Sciatic nerve (tissue), 2 donors: ENCODE results near the gene TRIM13. TPM values are rescaled to one million over a fixed set of nuclear protein-coding genes. Genes with fewer than 3 reads are reported as not detected.
A peak's percentile ranks its signal among the peaks of the same experiment; 100 is the strongest.

ENCODE experiments used
- ATAC-seq: fragments of 200-7000 bp; cut with Tn5 transposase; one replicate; pipeline ENCODE4 v1.9.1; 2020; ENCODE audit warnings: mild to moderate bottlenecking, moderate library complexity
- DNase-seq: peaks from one replicate; pipeline ENCODE4 v3.0.0-alpha.2; 2020; ENCODE audit warnings: low spot score
- intact Hi-C: fragments of 100-400 bp; cut with DNase I; formaldehyde crosslinking; loops from one replicate; pipeline ENCODE4 v1.14.2; 2022
- total RNA-seq: library from RNA; stranded (reverse); fragmentation: NEBNext Ultra II Directional; extraction: Animal tissue kit (Norgen Biotek cat#: 25700); gene quantifications from one replicate; pipeline ENCODE4 v1.2.1, GENCODE V29; 2021
- donor health status: DM: no; HTN: no; CAD: no.
- donor health status: DM: no; HTN: no; CAD: no.

TRIM13 gene
- total RNA-seq, 1 donor from 2014 or later: 25.1 TPM

- DNase-seq: no peak
- intact Hi-C loops: no loop called here
- ATAC-seq: no peak
These were observed 3.2 kb upstream of the TRIM13 start for GRCh38 chr13:49993666-49994065.

GRCh38 chr13:49995625-49996101 is 1.2 kb upstream of the TRIM13 start:
- ATAC-seq: no peak
- intact Hi-C loops: no loop called here
- DNase-seq: no peak

GRCh38 chr13:49996161-49996915 is 504 bp upstream of the TRIM13 start:
- intact Hi-C loops: no loop called here
- DNase-seq (peak; percentile 96), ATAC-seq (peak; percentile 89)

GRCh38 chr13:49997955-49998354 is 1.1 kb downstream of the TRIM13 start:
- intact Hi-C loops: no loop called here
- ATAC-seq: no peak
- DNase-seq: no peak

GRCh38 chr13:49998714-49999624 is 2.1 kb downstream of the TRIM13 start:
- intact Hi-C loops: no loop called here
- no peak for DNase-seq
- ATAC-seq: no peak

- intact Hi-C loops: no loop called here
- no peak for ATAC-seq
- no peak for DNase-seq
These were observed 4.4 kb downstream of the TRIM13 start for GRCh38 chr13:50001287-50001686.

- no peak for DNase-seq
- ATAC-seq: no peak
- intact Hi-C loops: no loop called here
These were observed 9.7 kb downstream of the TRIM13 start for GRCh38 chr13:50006426-50007135.

- no peak for DNase-seq
- intact Hi-C loops: no loop called here
- no peak for ATAC-seq
These were observed 14.6 kb downstream of the TRIM13 start for GRCh38 chr13:50011461-50011860.

- intact Hi-C loops: no loop called here
- ATAC-seq (no peak), DNase-seq (no peak)
These were observed 15.7 kb downstream of the TRIM13 start for GRCh38 chr13:50012396-50013169.

GRCh38 chr13:50014386-50014785 is 17.5 kb downstream of the TRIM13 start:
- intact Hi-C loops: no loop called here
- ATAC-seq (no peak), DNase-seq (no peak)

GRCh38 chr13:50015258-50015657 is 18.4 kb downstream of the TRIM13 start, which contains the start of gene KCNRG:
Gene KCNRG, plus strand, starts transcription at chr13:50015444. Its CDS starts 50 bp downstream, at chr13:50015494.
- no peak for ATAC-seq
- DNase-seq: no peak
- intact Hi-C loops: no loop called here

GRCh38 chr13:50015750-50016149 is 18.9 kb downstream of the TRIM13 start:
- intact Hi-C loops: no loop called here
- ATAC-seq (no peak), DNase-seq (no peak)

GRCh38 chr13:50016444-50016843 is 19.6 kb downstream of the TRIM13 start:
- ATAC-seq: peak; percentile 55
- intact Hi-C loops: no loop called here

GRCh38 chr13:50017819-50018218 is 21.0 kb downstream of the TRIM13 start:
- ATAC-seq (no peak), DNase-seq (no peak)
- intact Hi-C loops: no loop called here

More at GRCh38 chr13:50016444-50016843, 19.6 kb downstream of the TRIM13 start:
- no peak for DNase-seq

- intact Hi-C loops: no loop called here
- ATAC-seq (no peak), DNase-seq (no peak)
These were observed 28.6 kb downstream of the TRIM13 start for GRCh38 chr13:50025436-50025835.

- ATAC-seq: no peak
- intact Hi-C loops: no loop called here
These were observed 30.1 kb downstream of the TRIM13 start for GRCh38 chr13:50026788-50027473.

GRCh38 chr13:50030315-50030714 is 33.5 kb downstream of the TRIM13 start:
- DNase-seq (no peak), ATAC-seq (no peak)
- intact Hi-C loops: no loop called here

More at GRCh38 chr13:50026788-50027473, 30.1 kb downstream of the TRIM13 start:
- no peak for DNase-seq

- intact Hi-C loops: no loop called here
- DNase-seq (no peak), ATAC-seq (peak; percentile 48)
These were observed 36.9 kb downstream of the TRIM13 start for GRCh38 chr13:50033725-50034124.
